ENCODE data around the gene TMEM212.

The TMEM212 gene

GRCh38 chr3:171799501-171799900 is 43.6 kb upstream of the TMEM212 start:
- Histone ChIP-seq H3K79me1 (replicated peaks; ENCODE audit: low read length, poor library complexity, severe bottlenecking) (peaks cover 26% of the 10 kb centered on the region), H3K23ac (ENCODE audit: low read length in 2 of 2) (no peak overlapping the region), H3K36me3 (ENCODE audit: control insufficient read depth in 1 of 2, insufficient read depth in 2 of 2, low read depth in 1 of 2, low read length in 2 of 2) (no peaks in the 10 kb centered on the region), H3K9ac (ENCODE audit: low read length) (no peak overlapping the region), H3K4me1 (ENCODE audit: control insufficient read depth, insufficient read depth, low read depth, low read length) (peaks cover 3% of the 10 kb centered on the region), H2BK12ac (ENCODE audit: low read length in 2 of 2) (no peak overlapping the region), H3K27ac (ENCODE audit: low read length, poor library complexity, severe bottlenecking) (no peak overlapping the region), H3K18ac (ENCODE audit: low read depth in 1 of 2, low read length in 2 of 2) (no peak overlapping the region), H2AK5ac (ENCODE audit: low read length, severe bottlenecking) (no peak overlapping the region), H3K4me2 (ENCODE audit: low read length, poor library complexity, severe bottlenecking) (no peak overlapping the region), H3K9me3 (ENCODE audit: control insufficient read depth, low read length) (no peaks in the 10 kb centered on the region), H3K4ac (ENCODE audit: low read depth in 1 of 2, low read length in 2 of 2) (no peak overlapping the region), H2BK15ac (ENCODE audit: low read depth, poor library complexity, severe bottlenecking) (no peak overlapping the region), H2AFZ (ENCODE audit: low read depth, low read length) (no peak overlapping the region), H2BK120ac (ENCODE audit: low read depth, low read length) (no peak overlapping the region), H3K27me3 (ENCODE audit: control insufficient read depth in 1 of 2, insufficient read depth in 1 of 2, low read length in 2 of 2) (no peaks in the 10 kb centered on the region), H2BK5ac (ENCODE audit: low read depth, low read length, poor library complexity, severe bottlenecking) (no peak overlapping the region), H3K14ac (ENCODE audit: low read length in 2 of 2) (no peak overlapping the region), H4K91ac (ENCODE audit: low read length) (no peak overlapping the region), H3K4me3 (ENCODE audit: insufficient read depth in 1 of 2, low read depth in 1 of 2, low read length in 2 of 2) (no peak overlapping the region), H4K8ac (ENCODE audit: low read length) (no peak overlapping the region)
- WGBS = 100% methylated on average over 1 of the region's 1 CpG
- no peak for DNase-seq

GRCh38 chr3:171801738-171802589 is 41.2 kb upstream of the TMEM212 start:
- Histone ChIP-seq H3K27ac (ENCODE audit: low read length, poor library complexity, severe bottlenecking) (peak overlapping the region; percentile 78), H3K79me1 (replicated peaks; ENCODE audit: low read length, poor library complexity, severe bottlenecking) (peaks cover 28% of the 10 kb centered on the region), H2BK15ac (ENCODE audit: low read depth, poor library complexity, severe bottlenecking) (no peak overlapping the region), H2AFZ (ENCODE audit: low read depth, low read length) (no peak overlapping the region), H3K4me2 (ENCODE audit: low read length, poor library complexity, severe bottlenecking) (no peak overlapping the region), H2BK5ac (ENCODE audit: low read depth, low read length, poor library complexity, severe bottlenecking) (no peak overlapping the region), H4K91ac (ENCODE audit: low read length) (no peak overlapping the region), H3K27me3 (ENCODE audit: control insufficient read depth in 1 of 2, insufficient read depth in 1 of 2, low read length in 2 of 2) (no peaks in the 10 kb centered on the region), H4K8ac (ENCODE audit: low read length) (no peak overlapping the region), H2BK12ac (ENCODE audit: low read length in 2 of 2) (no peak overlapping the region), H3K18ac (ENCODE audit: low read depth in 1 of 2, low read length in 2 of 2) (peak overlapping the region in 1 of 2 experiments; percentile 48), H3K9ac (ENCODE audit: low read length) (peak overlapping the region; percentile 43), H2AK5ac (ENCODE audit: low read length, severe bottlenecking) (no peak overlapping the region), H2BK120ac (ENCODE audit: low read depth, low read length) (no peak overlapping the region), H3K4me3 (ENCODE audit: insufficient read depth in 1 of 2, low read depth in 1 of 2, low read length in 2 of 2) (no peak overlapping the region), H3K14ac (ENCODE audit: low read length in 2 of 2) (no peak overlapping the region), H3K9me3 (ENCODE audit: control insufficient read depth, low read length) (no peaks in the 10 kb centered on the region), H3K4me1 (ENCODE audit: control insufficient read depth, insufficient read depth, low read depth, low read length) (peaks cover 8% of the 10 kb centered on the region), H3K36me3 (ENCODE audit: control insufficient read depth in 1 of 2, insufficient read depth in 2 of 2, low read depth in 1 of 2, low read length in 2 of 2) (no peaks in the 10 kb centered on the region), H3K4ac (ENCODE audit: low read depth in 1 of 2, low read length in 2 of 2) (peak overlapping the region in 1 of 2 experiments; percentile 51), H3K23ac (ENCODE audit: low read length in 2 of 2) (no peak overlapping the region)
- DNase-seq = peak; percentile 81
- 65% methylated on average over 4 of the region's 4 CpGs for WGBS

- Histone ChIP-seq H4K8ac (ENCODE audit: low read length) (no peak overlapping the region), H3K4ac (ENCODE audit: low read depth in 1 of 2, low read length in 2 of 2) (no peak overlapping the region), H3K4me1 (ENCODE audit: control insufficient read depth, insufficient read depth, low read depth, low read length) (peaks cover 9% of the 10 kb centered on the region), H3K18ac (ENCODE audit: low read depth in 1 of 2, low read length in 2 of 2) (no peak overlapping the region), H3K27me3 (ENCODE audit: control insufficient read depth in 1 of 2, insufficient read depth in 1 of 2, low read length in 2 of 2) (no peaks in the 10 kb centered on the region), H2BK120ac (ENCODE audit: low read depth, low read length) (no peak overlapping the region), H3K79me1 (replicated peaks; ENCODE audit: low read length, poor library complexity, severe bottlenecking) (peaks cover 25% of the 10 kb centered on the region), H3K9me3 (ENCODE audit: control insufficient read depth, low read length) (no peaks in the 10 kb centered on the region), H2AK5ac (ENCODE audit: low read length, severe bottlenecking) (peak overlapping the region; percentile 54), H2AFZ (ENCODE audit: low read depth, low read length) (no peak overlapping the region), H2BK5ac (ENCODE audit: low read depth, low read length, poor library complexity, severe bottlenecking) (no peak overlapping the region), H3K4me2 (ENCODE audit: low read length, poor library complexity, severe bottlenecking) (no peak overlapping the region), H2BK12ac (ENCODE audit: low read length in 2 of 2) (no peak overlapping the region), H3K14ac (ENCODE audit: low read length in 2 of 2) (no peak overlapping the region), H3K4me3 (ENCODE audit: insufficient read depth in 1 of 2, low read depth in 1 of 2, low read length in 2 of 2) (no peak overlapping the region), H3K27ac (ENCODE audit: low read length, poor library complexity, severe bottlenecking) (peak overlapping the region; percentile 1), H2BK15ac (ENCODE audit: low read depth, poor library complexity, severe bottlenecking) (no peak overlapping the region), H3K36me3 (ENCODE audit: control insufficient read depth in 1 of 2, insufficient read depth in 2 of 2, low read depth in 1 of 2, low read length in 2 of 2) (no peaks in the 10 kb centered on the region), H4K91ac (ENCODE audit: low read length) (no peak overlapping the region), H3K9ac (ENCODE audit: low read length) (no peak overlapping the region), H3K23ac (ENCODE audit: low read length in 2 of 2) (peak overlapping the region in 1 of 2 experiments; percentile 77)
- no peak for DNase-seq
- WGBS = 97% methylated on average over 3 of the region's 3 CpGs
Observed at GRCh38 chr3:171802590-171802956, 40.6 kb upstream of the TMEM212 start.

- Histone ChIP-seq H4K91ac (ENCODE audit: low read length) (no peak overlapping the region), H3K4me2 (ENCODE audit: low read length, poor library complexity, severe bottlenecking) (no peak overlapping the region), H3K27ac (ENCODE audit: low read length, poor library complexity, severe bottlenecking) (no peak overlapping the region), H4K8ac (ENCODE audit: low read length) (no peak overlapping the region), H2AFZ (ENCODE audit: low read depth, low read length) (no peak overlapping the region), H3K9ac (ENCODE audit: low read length) (no peak overlapping the region), H3K36me3 (ENCODE audit: control insufficient read depth in 1 of 2, insufficient read depth in 2 of 2, low read depth in 1 of 2, low read length in 2 of 2) (no peaks in the 10 kb centered on the region), H3K4me3 (ENCODE audit: insufficient read depth in 1 of 2, low read depth in 1 of 2, low read length in 2 of 2) (no peak overlapping the region), H3K23ac (ENCODE audit: low read length in 2 of 2) (peak overlapping the region in 1 of 2 experiments; percentile 92), H2BK120ac (ENCODE audit: low read depth, low read length) (no peak overlapping the region), H3K79me1 (replicated peaks; ENCODE audit: low read length, poor library complexity, severe bottlenecking) (peaks cover 25% of the 10 kb centered on the region), H3K4ac (ENCODE audit: low read depth in 1 of 2, low read length in 2 of 2) (no peak overlapping the region), H3K4me1 (ENCODE audit: control insufficient read depth, insufficient read depth, low read depth, low read length) (peaks cover 9% of the 10 kb centered on the region), H2BK12ac (ENCODE audit: low read length in 2 of 2) (no peak overlapping the region), H2BK15ac (ENCODE audit: low read depth, poor library complexity, severe bottlenecking) (no peak overlapping the region), H2AK5ac (ENCODE audit: low read length, severe bottlenecking) (peak overlapping the region; percentile 58), H3K14ac (ENCODE audit: low read length in 2 of 2) (no peak overlapping the region), H3K27me3 (ENCODE audit: control insufficient read depth in 1 of 2, insufficient read depth in 1 of 2, low read length in 2 of 2) (no peaks in the 10 kb centered on the region), H3K9me3 (ENCODE audit: control insufficient read depth, low read length) (no peaks in the 10 kb centered on the region), H2BK5ac (ENCODE audit: low read depth, low read length, poor library complexity, severe bottlenecking) (no peak overlapping the region), H3K18ac (ENCODE audit: low read depth in 1 of 2, low read length in 2 of 2) (no peak overlapping the region)
- DNase-seq = no peak
- WGBS = 93% methylated on average over 3 of the region's 4 CpGs
Observed at GRCh38 chr3:171803044-171803443, 40.1 kb upstream of the TMEM212 start.

Data from mesenchymal stem cell (in vitro differentiated cells and primary cell).